SK-N-MC (cell line): ENCODE results near the gene PRR7.

Source experiments
- DNase-seq: peaks from one replicate; pipeline ENCODE4 v3.0.0-alpha.2; 2011; ENCODE audit warnings: low read depth, low spot score
- H3K27ac ChIP-seq: fragments of 200-600 bp; sonication (generic); 2 replicates; pipeline ENCODE4 v1.5.1; 2016; ENCODE audit warnings: mixed run types
- H3K36me3 ChIP-seq: fragments of 200-600 bp; sonication (generic); 2 replicates; pipeline ENCODE4 v1.6.1; 2017; ENCODE audit warnings: antibody characterized with exemption, low read length, mixed read lengths; ENCODE audit not compliant: insufficient read depth
- H3K4me3 ChIP-seq: fragments of 200-600 bp; sonication (generic); 2 replicates; pipeline ENCODE4 v1.5.1; 2016
- H3K9ac ChIP-seq: fragments of 200-600 bp; sonication (generic); 2 replicates; pipeline ENCODE4 v1.8.0; 2017; ENCODE audit warnings: mixed run types, mixed read lengths; ENCODE audit not compliant: insufficient read length
- H3K9me3 ChIP-seq: fragments of 200-600 bp; sonication (generic); 2 replicates; pipeline ENCODE4 v1.6.1; 2017; ENCODE audit warnings: low read depth, mild to moderate bottlenecking, antibody characterized with exemption, low read length, moderate library complexity, mixed read lengths
- EZH2 ChIP-seq: fragments of 200-600 bp; sonication (generic); IDR thresholded peaks from one replicate; pipeline ENCODE4 v1.6.1; 2017; ENCODE audit warnings: antibody characterized with exemption
- FOXP2 ChIP-seq: optimal IDR thresholded peaks from 2 replicates; pipeline ENCODE3; 2011; ENCODE audit warnings: mild to moderate bottlenecking, moderate library complexity; ENCODE audit not compliant: insufficient read depth; ENCODE audit errors: extremely low read length, control extremely low read depth
- POLR2AphosphoS5 ChIP-seq: IDR thresholded peaks from 2 replicates; pipeline ENCODE4 v1.6.1; 2012; ENCODE audit warnings: mild to moderate bottlenecking, low read depth, low read length, borderline replicate concordance

The PRR7 gene

GRCh38 chr5:177469750-177470525 lies 23.3 kb downstream of the PRR7 start:
- Histone ChIP-seq H3K27ac (no peak overlapping the region), H3K36me3 (peaks cover 75% of the 10 kb centered on the region), H3K9me3 (no peaks in the 10 kb centered on the region), H3K9ac (no peak overlapping the region), H3K4me3 (no peak overlapping the region)
- no peak for DNase-seq
- TF ChIP-seq FOXP2 (no peak), EZH2 (no peak), POLR2AphosphoS5 (no peak)

GRCh38 chr5:177470759-177471536 lies 24.3 kb downstream of the PRR7 start:
- Histone ChIP-seq H3K9ac (no peak overlapping the region), H3K36me3 (peaks cover 65% of the 10 kb centered on the region), H3K4me3 (peak overlapping the region; percentile 96; the same call in 1 of the 2 replicates), H3K27ac (no peak overlapping the region), H3K9me3 (no peaks in the 10 kb centered on the region)
- TF ChIP-seq POLR2AphosphoS5, result no peak
- no peak for TF ChIP-seq FOXP2
- no peak for TF ChIP-seq EZH2
- no peak for DNase-seq

GRCh38 chr5:177471610-177472356 lies 25.2 kb downstream of the PRR7 start:
- Histone ChIP-seq H3K36me3 (peaks cover 56% of the 10 kb centered on the region), H3K4me3 (peak overlapping the region; percentile 96), H3K9me3 (no peaks in the 10 kb centered on the region), H3K27ac (no peak overlapping the region), H3K9ac (peak overlapping the region; percentile 87)
- TF ChIP-seq EZH2, result no peak
- TF ChIP-seq FOXP2, result no peak
- TF ChIP-seq POLR2AphosphoS5, result no peak
- DNase-seq, result no peak

GRCh38 chr5:177472460-177473442 lies 26.1 kb downstream of the PRR7 start:
- Histone ChIP-seq H3K36me3 (peaks cover 47% of the 10 kb centered on the region), H3K9ac (peak overlapping the region; percentile 87), H3K4me3 (peak overlapping the region; percentile 96), H3K9me3 (no peaks in the 10 kb centered on the region), H3K27ac (peak overlapping the region; percentile 76; the same call in 1 of the 2 replicates)
- DNase-seq, result no peak
- TF ChIP-seq EZH2 (no peak), FOXP2 (no peak), POLR2AphosphoS5 (no peak)

GRCh38 chr5:177473443-177474001 lies 26.9 kb downstream of the PRR7 start, which contains the start of gene DBN1:
TSS of gene DBN1 (minus strand) at chr5:177473634. CDS start at chr5:177473521, 113 bp downstream.
- peak within 1 kb of the TSS; percentile 76; the same call in 1 of the 2 replicates for H3K27ac ChIP-seq
- H3K9ac ChIP-seq, result peak within 1 kb of the TSS; percentile 87

GRCh38 chr5:177474002-177474476 lies 27.4 kb downstream of the PRR7 start:
- no peaks in the 10 kb centered on the region for H3K9me3 ChIP-seq
- TF ChIP-seq EZH2 (no peak), POLR2AphosphoS5 (no peak; the same call in 1 of the 2 replicates), FOXP2 (no peak)
- no peak for DNase-seq
- peak overlapping the region; percentile 42; the same call in 1 of the 2 replicates for H3K27ac ChIP-seq
- no peak overlapping the region for H3K9ac ChIP-seq
- peaks cover 34% of the 10 kb centered on the region for H3K36me3 ChIP-seq
- H3K4me3 ChIP-seq, result peak overlapping the region; percentile 62

More at GRCh38 chr5:177473443-177474001, 26.9 kb downstream of the PRR7 start, which contains the start of gene DBN1:
- no peak for DNase-seq
- peak within 1 kb of the TSS; percentile 96 for H3K4me3 ChIP-seq
- no peaks in the 10 kb centered on the region for H3K9me3 ChIP-seq
- TF ChIP-seq EZH2 (no peak), POLR2AphosphoS5 (peak; percentile 74), FOXP2 (no peak)
- H3K36me3 ChIP-seq, result peaks cover 39% of the 10 kb centered on the region
